Myocyte (in vitro differentiated cells): ENCODE measurements around the gene CLPSL1. TPM values are rescaled to one million over a fixed set of nuclear protein-coding genes. Genes with fewer than 3 reads are reported as not detected.

Source experiments
- DNase-seq: peaks from one replicate; pipeline ENCODE4 v3.0.0-alpha.2; 2012; ENCODE audit warnings: low read depth
- total RNA-seq: library from RNA; depleted of rRNA; stranded (reverse); fragments of >200 nt; gene quantifications from 2 replicates; pipeline ENCODE4 v1.2.3, GENCODE V29; 2014

CLPSL1 gene
- total RNA-seq, 1 donor from 2014 or later, result not detected

DNA sequence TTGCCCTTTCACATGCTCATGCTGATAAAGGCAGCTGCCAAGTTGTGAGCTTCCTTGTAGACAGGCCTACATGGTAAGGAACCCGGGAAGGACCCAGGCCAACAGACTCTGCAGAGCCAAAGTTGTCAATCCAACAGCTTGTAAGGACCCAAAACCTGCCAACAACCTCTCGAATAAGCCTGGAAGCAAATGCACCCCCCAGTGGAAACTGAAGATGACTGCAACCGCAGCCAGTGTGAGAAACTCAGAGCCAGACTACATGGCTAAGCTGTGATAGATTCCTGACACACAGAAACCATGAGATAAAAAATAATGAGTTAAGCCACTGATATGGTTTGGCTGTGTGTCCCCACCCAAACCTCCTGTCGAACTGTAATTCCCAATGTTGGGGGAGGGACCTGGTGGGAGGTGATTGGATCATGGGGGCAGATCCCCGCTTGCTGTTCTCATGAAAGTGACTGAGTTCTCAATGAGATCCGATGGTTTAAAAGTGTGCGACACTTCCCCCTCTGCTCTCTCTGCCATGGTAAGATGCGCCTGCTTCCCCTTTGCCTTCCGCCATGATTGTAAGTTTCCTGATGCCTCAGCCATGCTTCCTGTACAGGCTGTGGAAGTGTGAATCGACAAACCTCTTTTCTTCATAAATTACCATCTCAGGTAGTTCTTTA lies 23.2 kb upstream of the CLPSL1 start:
- DNase-seq, result peak; percentile 41

DNA sequence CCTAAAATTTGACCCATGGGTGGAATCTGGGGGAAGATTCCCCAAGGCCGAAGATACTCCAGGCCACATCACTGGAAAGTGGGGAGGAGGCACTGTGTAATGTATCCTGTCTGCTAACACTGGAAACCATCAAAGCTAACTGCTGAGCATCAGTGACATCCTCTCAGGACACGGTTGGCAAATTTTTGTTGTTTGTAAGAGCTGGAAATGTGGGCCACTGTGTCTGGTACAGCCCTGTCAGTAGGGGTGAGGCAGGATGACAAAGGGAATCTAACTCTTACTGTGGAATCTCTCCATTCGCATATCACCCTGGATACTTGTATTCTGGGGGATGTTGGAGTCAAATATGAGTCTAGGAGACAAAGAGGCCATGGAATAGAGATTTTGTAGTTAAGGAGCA lies 21.4 kb upstream of the CLPSL1 start:
- no peak for DNase-seq

DNA sequence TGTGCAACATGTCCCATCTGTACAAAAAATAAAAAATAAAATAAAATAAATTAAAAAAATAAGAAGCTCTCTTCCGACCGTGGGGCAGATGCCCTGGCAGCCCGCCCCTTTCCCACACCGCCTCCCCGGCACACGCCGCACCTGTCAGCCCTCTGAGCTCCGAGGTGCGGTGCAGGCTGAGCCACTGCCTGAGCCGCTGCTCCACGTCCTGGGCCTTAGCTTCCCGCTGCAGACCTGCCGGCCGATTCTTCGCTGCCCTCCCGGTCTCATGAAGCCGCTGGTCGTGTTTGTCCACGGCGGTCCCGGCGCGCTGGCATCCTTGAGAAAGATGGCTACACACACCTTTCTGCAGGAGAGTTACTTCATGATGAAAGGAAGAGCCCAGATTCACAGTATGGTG lies 15.1 kb upstream of the CLPSL1 start:
- no peak for DNase-seq

DNA sequence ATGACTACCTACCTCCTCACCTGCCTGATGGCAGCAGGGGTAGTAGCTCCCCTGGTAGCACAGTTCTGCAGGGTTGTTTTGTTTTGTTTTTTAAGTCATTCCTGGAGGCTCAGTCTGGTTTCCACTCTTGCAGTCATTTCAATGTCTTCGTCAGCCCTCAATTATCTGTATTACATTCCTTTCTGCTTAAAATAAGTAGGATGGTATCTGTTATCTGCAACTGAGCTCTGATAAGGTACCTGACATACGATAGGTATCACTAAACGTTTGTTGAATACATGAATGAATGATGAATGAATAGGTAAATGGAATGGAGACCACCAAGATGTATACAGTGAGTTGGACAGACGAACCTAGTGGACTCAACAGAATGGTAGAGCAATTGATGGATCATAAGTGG lies 11.6 kb upstream of the CLPSL1 start:
- DNase-seq, result no peak

DNA sequence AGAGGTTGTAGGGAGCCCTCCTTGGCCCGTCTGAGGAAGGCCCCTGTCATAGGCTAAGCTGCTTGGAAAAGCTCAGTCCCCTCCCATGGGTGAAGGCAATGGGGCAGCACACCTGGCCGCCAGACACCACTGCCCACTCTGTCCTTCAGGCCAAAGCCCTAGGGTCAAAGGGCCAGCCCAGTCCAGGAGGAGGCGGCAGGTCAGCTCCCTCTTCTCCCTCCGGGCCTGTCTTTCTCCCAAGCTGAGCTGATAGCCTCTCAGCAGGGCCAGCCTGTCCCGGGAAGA lies 9.5 kb upstream of the CLPSL1 start:
- no peak for DNase-seq

DNA sequence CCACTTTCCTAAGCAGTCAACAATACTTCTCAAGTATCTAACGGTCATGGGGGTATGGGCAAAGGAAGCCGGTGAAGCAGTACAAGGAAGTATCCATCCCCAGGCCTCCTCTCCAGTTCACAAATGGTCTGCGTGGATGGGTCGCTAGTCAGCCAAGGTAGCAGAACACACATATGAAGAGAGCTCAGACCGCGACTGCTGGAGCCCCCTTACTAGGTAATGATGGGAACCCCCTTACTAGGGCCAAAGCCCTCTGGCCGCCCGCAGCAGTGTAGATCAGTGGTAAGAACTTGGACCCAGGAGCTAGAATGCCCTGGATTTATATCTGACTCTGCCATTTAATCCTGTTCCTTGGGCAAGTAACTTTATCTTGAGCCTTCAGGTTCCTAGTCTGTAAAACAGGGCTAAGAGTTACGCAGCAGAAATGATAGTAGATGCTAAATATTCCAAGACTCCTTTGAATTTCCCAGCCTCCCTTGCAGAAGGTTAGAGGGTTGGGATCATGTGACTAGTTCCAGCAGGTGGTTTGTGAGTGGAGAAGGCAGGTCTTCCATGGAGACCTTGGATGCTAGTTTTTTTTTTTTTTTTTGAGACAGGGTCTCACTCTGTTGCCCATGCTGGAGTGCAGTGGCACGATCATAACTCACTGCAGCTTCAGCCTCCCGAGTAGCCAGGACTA lies 6.6 kb upstream of the CLPSL1 start:
- DNase-seq, result no peak

DNA sequence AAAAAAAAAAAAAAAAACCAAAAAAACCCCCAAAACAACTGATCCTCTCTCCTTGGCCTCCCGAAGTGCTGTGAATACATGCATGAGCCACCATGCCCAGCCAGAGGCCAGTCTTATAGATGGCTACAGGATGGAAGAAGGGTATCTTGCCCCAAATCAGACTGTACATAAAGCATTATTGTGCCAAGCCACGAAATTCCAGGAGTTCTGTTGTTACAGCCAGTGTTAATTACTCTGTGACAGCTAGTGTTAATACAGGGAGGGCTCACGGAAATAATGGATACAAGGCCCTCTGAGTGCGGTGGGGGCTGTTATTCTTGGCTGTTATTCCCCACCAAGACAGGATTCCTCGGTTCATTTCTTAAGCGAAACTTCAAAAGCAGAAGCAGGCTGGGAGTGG lies 5.8 kb upstream of the CLPSL1 start:
- DNase-seq, result no peak

DNA sequence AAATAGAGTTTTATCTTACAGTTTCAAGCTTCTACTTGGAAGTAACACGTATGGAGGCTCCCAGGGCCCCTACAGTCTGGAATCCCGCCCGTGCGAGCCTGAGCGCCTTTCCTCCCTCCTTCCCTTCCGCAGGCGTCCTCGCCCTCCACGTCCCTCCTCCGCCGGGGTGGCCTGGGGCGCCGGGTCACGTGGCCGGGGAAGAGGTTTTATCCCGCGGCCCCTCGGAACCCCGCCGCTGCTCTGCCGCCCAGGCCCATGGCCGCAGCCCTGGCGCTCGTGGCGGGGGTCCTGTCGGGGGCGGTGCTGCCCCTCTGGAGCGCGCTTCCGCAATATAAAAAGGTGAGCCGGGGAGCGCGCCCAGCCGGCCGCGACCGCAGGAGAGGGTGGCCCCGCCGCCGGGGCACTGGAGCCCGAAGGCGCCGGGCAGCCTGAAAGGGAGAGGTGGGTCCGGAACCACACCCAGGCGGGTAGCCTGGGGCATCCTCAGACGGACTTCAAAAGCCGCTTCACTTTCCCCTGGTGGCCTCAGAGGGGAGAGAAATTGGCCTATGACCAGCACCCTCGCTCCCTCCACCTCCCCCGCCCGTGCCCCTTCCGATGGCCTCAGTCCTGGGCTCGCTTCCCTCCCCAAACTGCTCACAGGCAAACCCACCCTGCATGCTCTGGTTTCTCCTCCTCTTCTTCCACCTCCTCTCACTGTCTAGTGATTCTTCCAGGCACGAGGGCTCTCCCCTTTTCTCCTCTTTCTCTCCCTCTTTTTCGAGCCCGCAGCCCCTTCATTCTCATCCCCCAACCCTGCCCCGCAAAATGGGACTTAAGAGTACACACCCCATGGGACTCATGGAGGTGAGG lies 4.2 kb upstream of the CLPSL1 start, which contains the start of gene CLPSL2:
Gene CLPSL2 (plus strand): TSS at position 235 of the 852 bp plus-strand sequence. CDS start 21 bp downstream, at position 256.
- DNase-seq, result peak; percentile 5

DNA sequence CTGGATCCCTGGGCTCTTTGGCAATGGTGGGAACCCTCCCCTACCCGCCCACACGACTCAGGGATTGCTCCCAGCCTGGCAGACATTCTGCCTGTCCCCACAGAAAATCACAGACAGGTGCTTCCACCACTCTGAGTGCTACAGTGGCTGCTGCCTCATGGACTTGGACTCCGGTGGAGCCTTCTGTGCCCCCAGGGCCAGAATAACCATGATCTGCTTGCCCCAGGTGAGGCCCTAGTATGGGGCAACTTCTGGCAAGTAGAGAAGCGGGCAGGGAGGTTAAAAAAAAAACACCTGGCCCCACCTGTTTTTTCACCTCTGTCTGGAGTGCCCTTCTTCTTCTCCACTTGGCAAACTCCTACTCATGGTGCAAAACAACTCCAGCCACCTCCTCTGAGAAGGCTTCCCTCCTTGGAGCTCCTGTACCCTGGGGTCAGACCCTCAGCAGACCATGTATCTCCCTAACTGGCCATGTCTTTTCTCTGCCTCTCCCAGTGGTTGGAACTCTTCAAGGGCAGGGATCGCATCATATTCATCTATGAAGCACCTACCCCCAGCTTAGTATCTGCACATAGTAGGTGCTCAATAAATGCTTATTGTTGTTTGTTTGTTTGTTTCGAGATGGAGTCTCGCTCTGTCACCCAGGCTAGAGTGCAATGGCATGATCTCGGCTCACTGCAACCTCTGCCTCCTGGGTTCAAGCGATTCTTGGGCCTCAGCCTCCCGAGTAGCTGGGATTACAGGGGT lies 3.3 kb upstream of the CLPSL1 start:
- DNase-seq, result peak; percentile 6

DNA sequence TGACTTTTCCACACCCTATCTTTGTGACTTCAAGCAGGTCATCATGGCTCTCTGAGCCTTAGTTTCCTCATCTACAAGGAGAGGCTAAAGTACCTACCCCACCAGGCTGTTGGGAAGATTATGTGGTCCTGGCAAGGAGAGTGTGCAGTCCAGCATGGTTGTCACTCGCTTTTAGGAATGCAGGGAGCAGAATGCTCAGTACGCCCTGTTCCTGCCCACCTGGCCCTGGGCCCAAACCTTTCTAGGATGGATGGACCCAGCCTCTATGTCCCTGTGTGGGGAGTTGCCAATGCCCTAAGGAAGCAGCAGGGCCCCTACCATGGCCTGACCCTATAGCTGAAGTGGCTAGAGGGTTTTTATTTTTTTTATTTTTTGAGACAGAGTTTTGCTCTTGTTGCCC lies 2.4 kb upstream of the CLPSL1 start:
- DNase-seq, result no peak

DNA sequence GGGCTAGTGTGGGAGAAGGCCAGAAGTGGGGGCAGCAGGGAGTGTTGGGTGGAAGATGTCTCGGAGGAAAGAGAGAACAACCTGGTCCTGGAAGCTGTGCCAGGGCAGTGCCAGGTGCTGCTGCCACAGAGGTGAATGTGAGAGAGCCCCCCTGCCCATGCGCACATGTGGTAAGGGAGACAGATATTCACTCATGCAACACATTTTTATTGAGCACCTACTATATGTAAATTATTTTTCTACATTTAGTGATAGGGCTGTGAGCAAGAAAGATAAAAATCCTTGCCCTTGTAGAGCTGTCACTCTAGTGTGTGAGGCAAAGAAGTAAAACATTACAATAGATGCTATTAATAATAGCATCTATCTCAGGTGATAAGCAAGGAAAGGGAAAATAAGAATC lies 471 bp downstream of the CLPSL1 start:
- DNase-seq, result no peak

DNA sequence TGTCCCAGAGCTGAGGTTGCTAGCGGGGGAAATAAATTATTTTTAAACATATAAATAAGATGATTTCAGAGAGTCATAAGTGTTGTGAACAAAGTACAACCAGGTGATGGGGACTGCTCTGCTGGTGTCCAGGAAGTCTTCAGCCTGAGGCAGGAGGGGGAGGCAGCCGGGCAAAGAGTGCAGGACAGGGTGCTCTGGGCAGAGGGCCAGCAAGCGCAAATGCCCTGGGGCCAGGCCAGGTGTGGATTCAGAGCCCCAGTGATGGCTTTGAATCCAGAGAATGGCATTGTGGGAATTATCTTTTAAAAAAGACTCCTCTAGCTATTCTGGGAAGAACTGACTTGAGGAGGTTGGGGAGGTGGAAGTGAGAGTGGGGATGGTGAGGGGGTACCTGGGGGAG lies 1.6 kb downstream of the CLPSL1 start:
- no peak for DNase-seq

DNA sequence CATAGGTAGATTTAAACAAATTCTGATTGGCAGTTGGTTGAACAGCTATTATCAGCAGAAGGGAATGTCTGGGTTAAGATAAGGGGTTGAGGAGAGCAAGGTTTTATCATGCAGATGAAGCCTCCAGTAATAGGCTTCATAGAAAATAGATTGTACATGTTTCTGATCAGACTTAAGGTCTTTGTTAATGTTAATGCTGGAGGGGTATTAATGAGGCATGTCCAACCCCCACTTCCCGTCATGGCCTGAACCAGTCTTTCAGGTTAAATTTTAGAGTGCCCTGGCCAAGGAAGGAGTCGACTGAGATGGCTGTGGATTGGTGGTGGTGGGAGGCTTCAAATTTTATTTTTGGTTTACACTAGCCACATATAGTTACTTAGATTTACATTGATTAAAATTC lies 3.4 kb downstream of the CLPSL1 start:
- DNase-seq, result no peak

DNA sequence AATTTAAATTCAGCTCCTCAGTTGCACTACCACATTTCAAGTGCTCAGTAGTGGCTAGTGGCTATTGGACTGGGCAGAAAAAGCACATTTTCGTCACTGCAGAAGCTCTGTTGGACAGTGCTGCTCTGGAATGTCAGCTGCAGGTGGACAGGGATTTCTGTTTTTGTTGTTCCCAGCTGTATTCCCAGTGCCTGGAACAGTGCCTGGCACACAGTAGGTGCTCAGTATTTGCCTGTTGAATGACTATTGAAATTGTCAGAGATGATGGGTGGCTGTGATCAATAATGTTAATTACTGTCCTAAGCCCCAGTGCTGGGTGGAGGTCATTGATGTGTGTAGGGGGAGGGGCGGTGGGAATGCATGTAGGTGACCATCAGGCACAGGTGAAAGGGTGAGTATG lies 5.5 kb downstream of the CLPSL1 start:
- DNase-seq, result no peak

DNA sequence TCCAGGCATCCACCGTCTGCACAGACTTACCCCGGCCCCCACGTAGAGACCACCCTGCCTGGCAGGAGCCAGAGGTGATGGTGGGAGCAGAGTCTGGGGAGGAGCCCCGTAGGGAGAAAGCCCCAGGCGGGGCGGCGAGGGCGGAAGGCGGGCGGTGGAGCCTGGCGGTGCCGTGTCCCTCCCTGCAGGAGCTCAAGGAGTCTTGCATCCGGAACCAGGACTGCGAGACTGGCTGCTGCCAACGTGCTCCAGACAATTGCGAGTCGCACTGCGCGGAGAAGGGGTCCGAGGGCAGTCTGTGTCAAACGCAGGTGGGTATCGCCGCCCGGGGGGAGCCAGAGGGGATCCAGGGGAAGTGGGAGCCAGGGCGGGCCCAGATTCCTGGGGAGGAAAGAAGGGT lies 6.0 kb downstream of the CLPSL1 start:
- DNase-seq, result no peak

DNA sequence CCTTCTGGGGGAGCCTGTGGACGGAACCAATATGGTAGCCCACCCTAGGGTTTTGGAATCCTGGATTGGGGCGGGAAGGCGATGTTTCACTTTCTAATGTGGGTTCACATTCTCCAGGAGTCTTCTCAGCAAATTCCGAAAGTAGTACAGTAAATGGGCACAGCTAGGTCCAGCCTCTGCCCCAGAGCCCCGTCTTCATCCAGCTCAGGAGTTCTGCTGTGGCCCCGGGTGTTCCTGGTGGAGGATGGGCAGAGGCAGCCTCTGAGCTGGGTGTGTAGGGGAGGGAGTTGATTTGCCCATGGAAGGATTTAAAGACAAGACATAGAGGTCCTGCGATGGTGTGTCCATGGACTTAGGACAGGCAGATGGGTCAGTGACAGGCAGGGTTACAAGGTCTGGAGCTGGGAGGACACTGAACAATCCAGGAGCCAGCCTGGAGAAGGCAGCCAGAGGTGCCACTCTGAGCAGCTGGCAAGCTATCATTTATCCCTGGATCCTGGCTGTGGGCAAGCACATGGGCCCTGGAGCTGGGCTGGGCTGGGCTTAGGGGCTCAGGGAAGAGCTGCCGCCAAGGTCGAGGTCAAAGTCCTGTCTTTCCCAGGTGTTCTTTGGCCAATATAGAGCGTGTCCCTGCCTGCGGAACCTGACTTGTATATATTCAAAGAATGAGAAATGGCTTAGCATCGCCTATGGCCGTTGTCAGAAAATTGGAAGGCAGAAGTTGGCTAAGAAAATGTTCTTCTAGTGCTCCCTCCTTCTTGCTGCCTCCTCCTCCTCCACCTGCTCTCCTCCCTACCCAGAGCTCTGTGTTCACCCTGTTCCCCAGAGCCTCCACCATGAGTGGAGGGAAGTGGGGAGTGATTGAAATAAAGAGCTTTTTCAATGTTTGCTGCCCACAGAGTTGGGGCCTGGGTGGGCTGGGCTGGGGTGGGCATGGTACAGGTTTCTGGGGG lies 6.7 kb downstream of the CLPSL1 start:
- no peak for DNase-seq

DNA sequence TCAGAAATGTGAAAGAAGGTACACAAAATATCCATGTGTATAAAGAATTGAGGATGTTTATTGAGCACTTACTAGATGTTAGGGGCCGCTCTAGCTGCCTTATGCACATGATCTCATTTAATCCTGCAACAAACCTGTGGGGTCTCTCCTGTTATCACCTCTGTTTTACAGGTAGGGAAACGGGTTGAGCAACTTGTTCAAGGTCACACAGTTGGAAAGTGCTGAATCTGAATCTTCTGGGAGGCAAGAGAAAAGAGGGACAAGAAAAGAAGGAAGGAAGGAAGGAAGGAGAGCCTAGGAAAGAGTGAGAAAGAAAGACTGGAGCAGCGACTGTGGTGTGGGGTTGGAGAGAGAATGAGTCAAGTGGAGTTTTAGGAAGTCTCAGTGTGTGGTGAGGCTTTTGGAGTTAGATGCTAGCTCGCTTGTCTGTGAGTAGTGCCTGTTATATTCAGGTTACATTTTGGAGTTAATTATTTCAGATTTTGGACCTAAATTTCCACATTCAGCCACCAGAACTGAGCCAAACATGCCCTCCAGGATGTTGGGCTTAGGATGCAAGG lies 7.7 kb downstream of the CLPSL1 start:
- no peak for DNase-seq

DNA sequence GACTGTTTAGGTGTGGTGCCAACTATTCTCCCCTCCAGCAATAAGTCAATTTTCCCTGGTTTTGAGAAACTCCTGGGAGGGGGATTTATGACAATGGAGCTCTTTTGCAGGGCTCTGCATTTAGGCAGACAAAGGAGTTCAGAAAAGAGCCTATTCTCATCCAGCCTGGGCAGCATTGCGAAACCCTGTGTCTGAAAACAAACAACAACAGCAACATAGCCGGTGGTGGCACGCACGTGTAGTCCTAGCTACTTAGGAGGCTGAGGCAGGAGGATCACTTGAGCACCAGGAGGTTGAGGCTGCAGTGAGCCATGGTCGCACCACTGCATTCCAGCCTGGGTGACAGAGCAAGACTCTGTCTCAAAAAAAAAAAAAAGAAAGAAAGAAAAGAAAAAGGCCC lies 9.9 kb downstream of the CLPSL1 start:
- DNase-seq, result no peak

DNA sequence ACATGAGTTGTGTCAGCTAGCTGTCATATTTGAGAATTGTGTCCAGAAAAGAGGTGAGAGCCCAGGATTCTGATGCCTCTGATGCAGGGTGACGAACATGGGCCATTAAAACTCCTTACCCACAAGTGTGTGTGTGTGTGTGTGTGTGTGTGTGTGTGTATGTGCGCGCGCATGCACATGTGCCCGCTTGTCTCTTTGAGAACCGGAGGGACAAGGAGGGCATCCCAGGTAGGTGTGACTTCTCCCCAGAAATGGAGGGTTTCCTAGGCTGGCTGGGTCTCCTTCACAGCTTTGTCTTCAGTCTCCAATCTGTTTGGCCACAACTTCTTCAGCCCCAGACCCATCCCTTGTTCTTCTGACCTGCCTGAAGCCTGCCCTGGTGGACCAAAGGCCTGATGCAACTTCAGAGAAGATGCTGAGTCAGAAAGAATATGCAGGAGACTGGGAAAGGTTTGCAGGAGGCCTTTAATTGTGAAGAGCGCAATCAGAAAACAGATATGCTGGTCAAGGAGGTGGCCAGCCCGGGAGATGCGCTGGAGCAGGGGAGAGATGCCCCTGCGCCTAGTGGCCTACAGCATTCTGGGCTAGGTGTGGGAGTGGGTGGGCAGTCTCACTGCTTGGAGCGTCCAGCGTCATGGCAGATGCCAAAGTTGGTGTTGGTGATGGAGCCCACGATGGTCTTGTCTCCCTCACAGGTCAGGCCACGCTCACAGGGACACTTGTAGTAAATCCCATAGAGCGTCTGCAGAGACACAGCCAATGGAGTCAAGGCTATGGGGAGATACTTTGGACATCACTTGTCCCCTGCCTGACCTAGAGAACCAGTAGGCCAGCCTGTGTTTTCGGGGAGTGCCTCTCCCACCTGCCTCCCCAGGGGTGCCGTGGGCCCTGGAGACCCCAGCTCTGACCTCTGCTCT lies 14.0 kb downstream of the CLPSL1 start:
- DNase-seq, result no peak
